Esophagus squamous epithelium (tissue), 5 donors: Measurements from ENCODE around the gene MARCHF9. TPM values are rescaled to one million over a fixed set of nuclear protein-coding genes. Genes with fewer than 3 reads are reported as not detected.

Source experiments
- DNase-seq: peaks from one replicate; lab custom pipeline; 2025; lab: John Stamatoyannopoulos, UW
- H3K27ac ChIP-seq, 4 donors: fragments of 200-600 bp; sonication (generic); one replicate each; pipeline ENCODE4 v1.5.1; 2016 to 2019; ENCODE audit warnings: mild to moderate bottlenecking in 1 of 4
- H3K27me3 ChIP-seq, 4 donors: fragments of 200-600 bp; sonication (generic); 1 replicate in 3 of 4; 2 replicates in 1 of 4; pipeline versions ENCODE4 v1.5.1 to v1.6.0; 2017 to 2021; ENCODE audit warnings: antibody characterized with exemption in 1 of 4
- H3K36me3 ChIP-seq, 3 donors: fragments of 200-600 bp; sonication (generic); one replicate each; pipeline ENCODE4 v1.5.1; 2016 to 2019
- H3K4me1 ChIP-seq, 3 donors: fragments of 200-600 bp; sonication (generic); one replicate each; pipeline ENCODE4 v1.5.1; 2017 to 2019
- H3K4me3 ChIP-seq, 4 donors: fragments of 200-600 bp; sonication (generic); 1 replicate in 3 of 4; 2 replicates in 1 of 4; pipeline ENCODE4 v1.5.1; 2016 to 2019; ENCODE audit warnings: mild to moderate bottlenecking in 2 of 4, moderate library complexity in 1 of 4
- H3K9me3 ChIP-seq, 3 donors: fragments of 200-600 bp; sonication (generic); one replicate each; pipeline ENCODE4 v1.5.1; 2016 to 2019
- POLR2A ChIP-seq, 4 donors: fragments of 450-650 bp; IDR thresholded peaks; one replicate each; pipeline ENCODE4 v1.6.1; 2017; ENCODE audit warnings: antibody characterized with exemption in 4 of 4, mild to moderate bottlenecking in 4 of 4, moderate library complexity in 3 of 4
- WGBS, 2 donors: methylation state at CpG; one replicate each; pipeline ENCODE4 v1.1.5; 2018; 5-methylcytosine and 5-hydroxymethylcytosine counted together
- intact Hi-C: fragments of 100-400 bp; cut with DNase I; formaldehyde crosslinking; loops from one replicate; pipeline ENCODE4 v1.15.0; 2022
- total RNA-seq, 4 donors: library from RNA; depleted of rRNA; stranded (reverse); fragments of >200 nt; gene quantifications; one replicate each; pipeline ENCODE4 v1.1.0, GENCODE V29; 2016
- TF ChIP-seq, protein P1 (sequence below), 6 experiments: fragments of 450-650 bp in 4 of 6; fragments of 200-600 bp in 2 of 6; sonication (generic) in 2 of 6; IDR thresholded peaks; one replicate each; pipeline ENCODE4 v1.5.1; 2016 to 2019; ENCODE audit warnings: antibody characterized with exemption in 6 of 6, mild to moderate bottlenecking in 4 of 6, moderate library complexity in 4 of 6
- donor health status: DM: yes; HTN: yes; CAD: no.

The MARCHF9 gene
- total RNA-seq, 4 donors from 2014 or later: 3.6 to 8.4 (median 5.3) TPM

DNA sequence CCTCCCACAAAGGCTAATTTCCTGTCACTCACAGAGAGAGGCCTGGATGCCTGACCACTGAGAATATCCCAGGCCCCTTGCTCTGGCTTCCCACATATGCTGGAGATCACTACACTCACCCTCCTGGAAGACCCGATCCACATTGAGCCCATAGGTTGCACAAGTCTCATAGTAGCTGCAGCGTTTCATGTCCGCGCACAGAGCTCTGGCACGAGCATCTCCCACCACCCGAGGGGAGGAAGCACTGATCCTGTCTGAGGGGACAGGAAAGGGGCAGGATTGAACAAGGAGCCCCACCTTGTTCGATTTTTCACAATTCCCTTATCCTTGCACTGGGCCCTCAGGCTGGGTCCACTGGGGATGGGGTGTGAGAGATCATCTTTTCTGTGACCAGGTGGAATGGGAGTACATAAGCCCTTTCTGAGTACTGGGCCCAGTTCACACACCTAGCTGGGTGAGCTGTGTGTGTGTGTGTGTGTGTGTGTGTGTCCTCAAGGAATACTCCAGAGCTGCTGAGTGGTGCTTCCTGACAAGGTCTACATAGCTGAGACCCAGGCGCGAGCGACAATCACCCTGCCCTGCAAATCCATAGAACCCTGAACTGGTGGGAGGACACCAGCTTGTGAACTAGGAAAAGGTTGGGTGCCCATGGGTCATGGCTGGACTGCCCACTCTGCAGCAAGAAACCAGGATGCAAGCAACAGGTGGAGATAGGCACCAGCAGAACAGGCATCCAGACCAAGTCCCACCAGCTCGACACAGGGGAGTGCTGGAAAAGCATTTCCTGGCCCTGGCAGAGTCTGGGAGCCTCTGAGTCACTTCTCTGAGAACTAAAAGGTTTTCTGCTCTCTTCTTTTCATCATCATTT is 21.9 kb upstream of the MARCHF9 start:
- no peak overlapping the region for H3K4me3 ChIP-seq
- intact Hi-C loops: no loop called here
- DNase-seq: no peak
- WGBS, 2 donors: 68 to 94% methylated on average over 2 to 6 of the region's 11 CpGs
- H3K27me3 ChIP-seq: peaks cover 16 to 64% (median 24%) of the 10 kb centered on the region in 4 donors
- H3K36me3 ChIP-seq: peaks cover 0 to 19% (median 0%) of the 10 kb centered on the region in 3 donors
- no peaks in the 10 kb centered on the region for H3K9me3 ChIP-seq
- no peak for TF ChIP-seq POLR2A (IDR thresholded peaks at IDR 0.05)
- TF ChIP-seq, protein P1, sequence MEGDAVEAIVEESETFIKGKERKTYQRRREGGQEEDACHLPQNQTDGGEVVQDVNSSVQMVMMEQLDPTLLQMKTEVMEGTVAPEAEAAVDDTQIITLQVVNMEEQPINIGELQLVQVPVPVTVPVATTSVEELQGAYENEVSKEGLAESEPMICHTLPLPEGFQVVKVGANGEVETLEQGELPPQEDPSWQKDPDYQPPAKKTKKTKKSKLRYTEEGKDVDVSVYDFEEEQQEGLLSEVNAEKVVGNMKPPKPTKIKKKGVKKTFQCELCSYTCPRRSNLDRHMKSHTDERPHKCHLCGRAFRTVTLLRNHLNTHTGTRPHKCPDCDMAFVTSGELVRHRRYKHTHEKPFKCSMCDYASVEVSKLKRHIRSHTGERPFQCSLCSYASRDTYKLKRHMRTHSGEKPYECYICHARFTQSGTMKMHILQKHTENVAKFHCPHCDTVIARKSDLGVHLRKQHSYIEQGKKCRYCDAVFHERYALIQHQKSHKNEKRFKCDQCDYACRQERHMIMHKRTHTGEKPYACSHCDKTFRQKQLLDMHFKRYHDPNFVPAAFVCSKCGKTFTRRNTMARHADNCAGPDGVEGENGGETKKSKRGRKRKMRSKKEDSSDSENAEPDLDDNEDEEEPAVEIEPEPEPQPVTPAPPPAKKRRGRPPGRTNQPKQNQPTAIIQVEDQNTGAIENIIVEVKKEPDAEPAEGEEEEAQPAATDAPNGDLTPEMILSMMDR (IDR thresholded peaks at IDR 0.05): no peak
- H3K4me1 ChIP-seq: peaks cover 17 to 28% (median 18%) of the 10 kb centered on the region in 3 donors
- H3K27ac ChIP-seq: no peak overlapping the region

DNA sequence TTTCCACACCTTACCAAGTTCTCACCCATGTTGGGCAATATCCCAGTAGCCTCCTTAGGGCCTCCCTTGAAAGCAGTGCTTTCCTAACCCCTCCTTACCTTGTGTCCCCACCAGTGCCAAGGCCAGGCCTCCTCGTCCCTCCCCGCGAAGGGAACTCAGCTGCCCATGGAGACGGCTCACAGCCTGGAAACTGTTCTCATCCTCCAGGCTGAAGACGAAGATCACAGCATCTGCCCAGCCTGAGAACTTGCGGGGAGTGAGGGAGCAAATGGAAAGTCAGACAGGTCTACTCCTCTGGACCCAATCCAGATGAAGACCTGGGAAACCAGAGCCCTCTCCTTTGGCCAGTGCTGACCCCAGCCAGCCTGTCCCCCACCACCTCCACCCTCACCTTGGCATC is 21.0 kb upstream of the MARCHF9 start:
- intact Hi-C loops: no loop called here
- no peak overlapping the region for H3K4me3 ChIP-seq
- no peaks in the 10 kb centered on the region for H3K9me3 ChIP-seq
- H3K4me1 ChIP-seq: peaks cover 25 to 37% (median 27%) of the 10 kb centered on the region in 3 donors
- TF ChIP-seq POLR2A (IDR thresholded peaks at IDR 0.05): no peak
- TF ChIP-seq, protein P1 (IDR thresholded peaks at IDR 0.05): no peak
- H3K27ac ChIP-seq: no peak overlapping the region
- DNase-seq: no peak
- peaks cover 0 to 19% (median 0%) of the 10 kb centered on the region in 3 donors for H3K36me3 ChIP-seq
- 80 to 89% methylated on average over 1 to 5 of the region's 6 CpGs for WGBS, 2 donors
- peaks cover 23 to 74% (median 34%) of the 10 kb centered on the region in 4 donors for H3K27me3 ChIP-seq

DNA sequence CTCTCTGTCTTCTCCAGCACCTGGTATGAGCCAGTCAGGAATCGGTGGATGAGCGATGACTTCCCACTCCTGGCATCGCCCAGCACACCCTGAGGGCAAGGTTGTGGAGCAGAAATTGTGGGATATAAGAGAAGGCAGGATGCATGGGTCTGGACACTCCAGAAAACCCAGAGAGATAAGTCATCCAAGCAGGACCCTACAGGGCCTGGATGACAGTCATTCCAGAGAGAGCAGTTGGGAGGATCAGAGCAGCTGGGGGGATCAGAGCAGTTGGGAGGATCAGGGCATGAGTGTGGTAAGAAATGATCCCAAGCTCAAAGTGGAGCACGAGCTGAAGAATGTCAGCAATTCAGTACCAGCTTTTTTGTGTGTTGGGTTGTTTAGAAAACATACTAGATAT is 20.3 kb upstream of the MARCHF9 start:
- no peak for DNase-seq
- 35 to 64% methylated on average over 2 to 4 of the region's 4 CpGs for WGBS, 2 donors
- H3K27me3 ChIP-seq: peaks cover 26 to 81% (median 36%) of the 10 kb centered on the region in 4 donors

DNA sequence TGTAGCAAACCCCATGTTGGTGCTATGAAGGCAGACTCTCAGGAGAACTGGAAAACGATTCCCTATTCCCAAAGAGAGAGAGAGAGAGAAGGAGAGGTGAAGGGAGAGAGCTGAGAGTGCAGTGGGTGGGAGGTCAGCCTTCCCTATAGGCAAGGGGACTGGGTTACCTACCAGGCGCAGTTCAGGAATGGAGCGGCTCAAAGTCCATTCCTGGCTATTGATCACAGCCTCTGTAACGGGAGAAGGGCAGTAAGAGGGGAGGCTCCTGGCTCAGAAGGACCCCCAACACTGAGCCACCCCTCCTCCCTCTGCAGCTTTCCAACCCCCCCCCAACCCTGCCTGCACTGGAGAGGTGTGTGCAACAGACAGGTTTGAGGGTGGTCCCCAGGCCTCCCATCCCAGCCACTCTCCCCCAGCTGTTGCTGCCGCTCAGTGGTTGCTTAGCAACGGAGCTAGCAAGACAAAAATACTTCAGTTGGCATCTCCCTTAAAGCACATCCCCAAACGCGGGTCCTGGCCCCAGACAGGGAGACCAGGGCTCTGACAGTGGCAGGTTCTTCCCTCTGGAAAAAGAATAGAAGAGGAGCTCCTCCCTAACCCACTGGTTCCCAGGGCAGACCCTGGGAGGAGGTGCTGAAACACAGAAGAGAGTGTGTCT is 19.6 kb upstream of the MARCHF9 start:
- Histone ChIP-seq H3K27me3 (peaks cover 26 to 88% (median 38%) of the 10 kb centered on the region in 4 donors), H3K4me1 (peaks cover 25 to 40% (median 31%) of the 10 kb centered on the region in 3 donors), H3K4me3 (no peak overlapping the region), H3K9me3 (no peaks in the 10 kb centered on the region), H3K36me3 (peaks cover 0 to 19% (median 0%) of the 10 kb centered on the region in 3 donors), H3K27ac (no peak overlapping the region)
- 41 to 62% methylated on average over 4 to 6 of the region's 8 CpGs for WGBS, 2 donors
- no peak for TF ChIP-seq POLR2A (IDR thresholded peaks at IDR 0.05)
- TF ChIP-seq, protein P1 (IDR thresholded peaks at IDR 0.05): no peak
- intact Hi-C loops: no loop called here
- no peak for DNase-seq

More for the DNA sequence above, 20.3 kb upstream of the MARCHF9 start:
- H3K27ac ChIP-seq: no peak overlapping the region
- TF ChIP-seq POLR2A (IDR thresholded peaks at IDR 0.05): no peak
- TF ChIP-seq, protein P1 (IDR thresholded peaks at IDR 0.05): no peak
- intact Hi-C loops: no loop called here
- H3K36me3 ChIP-seq: peaks cover 0 to 19% (median 0%) of the 10 kb centered on the region in 3 donors
- H3K4me3 ChIP-seq: no peak overlapping the region
- H3K9me3 ChIP-seq: no peaks in the 10 kb centered on the region
- peaks cover 25 to 40% (median 31%) of the 10 kb centered on the region in 3 donors for H3K4me1 ChIP-seq
